NCI-H187 (cell line): ENCODE measurements around the gene MAGEE1.

ENCODE experiments used
- DNase-seq, 2 experiments: peaks; one replicate each; lab custom pipeline; 2025; lab: John Stamatoyannopoulos, UW

Gene MAGEE1

GRCh38 chrX:76427560-76428242 lies at the start of gene MAGEE1:
Gene MAGEE1, plus strand, starts transcription at chrX:76427710. Its CDS starts 221 bp downstream, at chrX:76427931.
- DNase-seq: no peak

- DNase-seq: no peak
Observed at GRCh38 chrX:76398970-76399369, 28.5 kb upstream of the MAGEE1 start.

GRCh38 chrX:76407795-76408194 lies 19.7 kb upstream of the MAGEE1 start:
- no peak for DNase-seq

GRCh38 chrX:76420237-76420636 lies 7.3 kb upstream of the MAGEE1 start:
- no peak for DNase-seq

GRCh38 chrX:76428243-76429130 lies 977 bp downstream of the MAGEE1 start:
- no peak for DNase-seq

- no peak for DNase-seq
Observed at GRCh38 chrX:76433219-76433618, 5.7 kb downstream of the MAGEE1 start.

GRCh38 chrX:76434103-76434741 lies 6.7 kb downstream of the MAGEE1 start:
- DNase-seq: no peak

GRCh38 chrX:76439188-76439587 lies 11.7 kb downstream of the MAGEE1 start:
- no peak for DNase-seq

GRCh38 chrX:76453737-76454406 lies 26.4 kb downstream of the MAGEE1 start:
- no peak for DNase-seq

GRCh38 chrX:76454456-76454927 lies 27.0 kb downstream of the MAGEE1 start:
- no peak for DNase-seq

GRCh38 chrX:76477353-76477752 lies 49.8 kb downstream of the MAGEE1 start:
- DNase-seq: no peak
